ENCODE measurements around the gene ITGB1BP1. TPM values are rescaled to one million over a fixed set of nuclear protein-coding genes. Genes with fewer than 3 reads are reported as not detected.

The ITGB1BP1 gene
- polyA plus RNA-seq, 1 donor: 49.6 TPM

DNA sequence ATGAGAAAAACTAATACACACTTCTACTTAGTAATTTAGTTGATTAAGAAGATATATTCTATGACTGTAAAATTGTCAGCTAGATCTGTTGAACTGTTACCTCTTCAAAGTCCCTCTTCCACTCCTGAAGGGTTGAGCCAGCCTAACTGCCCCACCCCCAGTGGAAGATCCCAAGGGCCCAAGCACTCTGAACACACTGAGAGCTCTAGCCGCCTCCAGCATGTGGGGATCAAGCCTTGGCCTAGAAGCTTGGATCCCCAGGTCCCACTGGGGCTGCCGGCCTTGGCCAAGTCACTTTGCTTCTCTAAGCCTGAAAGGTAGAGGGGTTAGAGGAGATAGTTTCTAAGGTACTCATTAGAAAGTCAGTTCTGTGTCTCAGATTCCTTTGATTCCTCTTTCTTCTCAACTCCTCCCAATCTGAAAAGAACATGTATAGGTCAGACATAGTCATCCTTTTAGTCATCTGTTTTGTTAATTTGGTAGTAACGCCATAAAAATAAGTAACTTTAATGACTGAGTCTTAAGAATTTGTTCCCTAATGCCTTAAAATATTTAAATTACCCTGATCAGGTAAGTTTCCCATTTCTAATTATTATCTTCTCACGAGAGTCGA, 5.7 kb upstream of the ITGB1BP1 start:
- WGBS (ENCODE audit: insufficient coverage, low lambda C conversion rate): 95% methylated on average over 2 of the region's 5 CpGs
- no peak for DNase-seq
- H3K27me3 ChIP-seq (ENCODE audit: control insufficient read depth, insufficient read depth, low read length): no peaks in the 10 kb centered on the region
- no peak overlapping the region for H3K4me3 ChIP-seq (ENCODE audit: low read length)
- no peak overlapping the region for H3K27ac ChIP-seq (ENCODE audit: low read length)
- peaks cover 6% of the 10 kb centered on the region for H3K4me1 ChIP-seq (ENCODE audit: control insufficient read depth, insufficient read depth, low read length)
- peaks cover 47% of the 10 kb centered on the region for H3K36me3 ChIP-seq (ENCODE audit: control insufficient read depth, insufficient read depth, low read length)
- no peaks in the 10 kb centered on the region for H3K9me3 ChIP-seq (ENCODE audit: control insufficient read depth, low read depth, low read length)

DNA sequence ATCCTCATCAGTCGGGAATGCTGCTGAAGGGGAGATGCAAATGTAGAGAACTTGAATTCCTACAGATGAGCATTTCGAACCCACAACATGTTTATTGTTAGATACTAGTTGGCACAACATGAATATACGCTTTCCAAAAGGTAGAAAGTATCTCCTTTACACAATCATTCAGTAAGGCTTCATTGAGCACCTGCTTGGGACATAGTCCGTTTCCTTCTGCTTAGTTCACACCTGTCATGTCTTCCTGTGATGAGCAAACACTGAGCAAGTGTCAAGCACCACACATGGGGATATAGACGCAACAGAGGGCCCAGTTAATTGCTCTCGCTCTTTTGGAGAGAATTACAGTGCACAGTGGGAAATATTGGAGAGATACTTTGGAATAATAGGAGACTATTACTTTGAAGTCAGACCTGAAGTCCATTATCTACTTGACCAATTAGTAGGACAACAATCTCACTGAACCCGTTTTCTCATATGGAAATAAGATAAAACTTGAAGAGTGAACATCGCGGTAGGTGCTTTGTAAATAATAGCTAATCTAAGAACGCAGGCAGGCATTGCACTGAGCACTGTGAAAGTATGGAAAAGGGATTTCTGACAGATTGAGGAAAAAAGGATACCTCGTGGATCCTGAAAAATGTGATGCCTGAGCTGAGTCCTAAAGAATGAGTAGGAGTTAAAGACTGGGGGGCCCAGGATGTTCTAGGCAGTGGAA, 1.3 kb upstream of the ITGB1BP1 start:
- no peaks in the 10 kb centered on the region for H3K27me3 ChIP-seq (ENCODE audit: control insufficient read depth, insufficient read depth, low read length)
- H3K36me3 ChIP-seq (ENCODE audit: control insufficient read depth, insufficient read depth, low read length): peaks cover 11% of the 10 kb centered on the region
- no peaks in the 10 kb centered on the region for H3K9me3 ChIP-seq (ENCODE audit: control insufficient read depth, low read depth, low read length)
- H3K27ac ChIP-seq (ENCODE audit: low read length): peak overlapping the region; percentile 69
- 16% methylated on average over 5 of the region's 11 CpGs for WGBS (ENCODE audit: insufficient coverage, low lambda C conversion rate)
- DNase-seq: peak; percentile 13 to 53
- peak overlapping the region; percentile 78 for H3K4me3 ChIP-seq (ENCODE audit: low read length)
- peaks cover 10% of the 10 kb centered on the region for H3K4me1 ChIP-seq (ENCODE audit: control insufficient read depth, insufficient read depth, low read length)

DNA sequence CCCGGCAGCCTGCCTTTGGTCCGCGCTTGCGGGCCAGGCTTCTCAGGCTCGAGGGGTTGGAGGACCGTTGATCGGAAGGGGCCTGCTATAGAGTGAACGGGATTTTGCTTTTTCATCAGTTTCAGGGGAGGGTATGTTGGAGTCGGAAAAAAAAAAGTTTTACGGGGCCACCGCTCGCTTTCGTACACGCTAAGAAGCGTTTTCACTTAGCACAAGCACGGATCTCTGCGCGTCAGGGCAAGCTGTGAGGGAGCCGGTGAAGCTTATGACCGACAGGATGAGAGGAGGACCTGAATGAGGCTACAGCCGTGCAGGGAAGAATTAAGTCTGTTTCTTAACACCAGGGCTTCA, 569 bp upstream of the ITGB1BP1 start:
- peak overlapping the region; percentile 78 for H3K4me3 ChIP-seq (ENCODE audit: low read length)
- peaks cover 10% of the 10 kb centered on the region for H3K4me1 ChIP-seq (ENCODE audit: control insufficient read depth, insufficient read depth, low read length)
- no CpG with 5 or more reads among the region's 21 CpGs for WGBS (ENCODE audit: insufficient coverage, low lambda C conversion rate)
- H3K27ac ChIP-seq (ENCODE audit: low read length): peak overlapping the region; percentile 69
- no peaks in the 10 kb centered on the region for H3K9me3 ChIP-seq (ENCODE audit: control insufficient read depth, low read depth, low read length)
- peak in 1 of 2 donors; percentile 13 for DNase-seq
- H3K36me3 ChIP-seq (ENCODE audit: control insufficient read depth, insufficient read depth, low read length): peaks cover 4% of the 10 kb centered on the region
- no peaks in the 10 kb centered on the region for H3K27me3 ChIP-seq (ENCODE audit: control insufficient read depth, insufficient read depth, low read length)

DNA sequence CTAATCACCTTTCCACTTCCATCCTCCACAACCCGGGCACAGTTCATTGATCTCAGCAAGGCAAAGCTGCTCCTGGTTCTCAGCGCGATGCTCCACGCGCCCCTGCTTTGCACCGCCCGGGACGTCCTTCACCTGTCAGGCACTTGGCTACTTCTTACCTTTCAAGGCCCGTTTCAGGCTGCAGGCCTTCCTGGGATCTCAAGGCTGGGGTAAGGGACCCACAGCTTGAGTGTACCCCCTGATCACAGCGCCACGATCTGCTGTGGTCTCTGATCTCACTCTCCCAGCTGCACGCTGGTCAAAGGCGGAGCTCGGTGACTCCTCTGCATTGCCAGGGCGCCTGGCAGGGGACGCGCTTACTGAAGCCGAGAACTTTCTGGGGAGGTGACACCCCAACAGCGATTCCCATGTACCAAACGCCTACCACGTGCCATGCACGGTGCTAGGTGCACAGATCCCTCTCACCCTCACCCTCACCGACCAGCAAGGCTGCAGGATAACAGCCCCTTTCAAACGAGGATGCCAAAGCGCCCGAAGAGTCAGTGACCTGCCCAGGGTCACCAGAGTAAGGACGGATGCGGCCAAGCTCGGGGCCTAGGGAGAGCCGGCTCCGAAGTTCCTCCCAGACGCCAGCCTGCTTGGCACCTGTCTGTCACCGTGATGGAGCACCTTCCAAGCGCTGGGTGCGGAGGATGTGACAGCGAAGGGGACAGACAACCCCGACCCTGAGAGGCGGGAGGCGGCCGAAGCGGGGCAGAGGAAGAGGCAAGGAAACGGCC, 818 bp downstream of the ITGB1BP1 start:
- DNase-seq: peak; percentile 13 to 62
- no CpG with 5 or more reads among the region's 42 CpGs for WGBS (ENCODE audit: insufficient coverage, low lambda C conversion rate)

DNA sequence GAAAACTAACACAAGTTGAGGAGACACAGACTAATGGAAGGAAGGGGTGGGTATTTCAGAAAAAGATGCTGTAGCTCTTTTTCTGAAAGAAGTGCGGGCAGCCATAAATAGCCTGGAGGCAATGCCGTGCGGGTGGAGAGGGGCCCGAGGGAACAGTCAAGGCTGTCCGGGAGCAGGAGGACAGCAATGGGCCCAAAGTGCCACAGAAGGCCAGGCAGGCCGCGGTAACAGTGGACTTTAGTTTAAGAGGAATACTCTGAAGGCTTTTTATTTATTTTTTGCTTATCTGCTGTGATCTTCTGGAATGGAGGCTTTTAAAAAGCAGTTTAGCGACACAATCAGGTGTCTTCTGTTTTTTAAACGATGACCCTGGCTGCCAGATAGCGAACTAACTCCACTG, 2.8 kb downstream of the ITGB1BP1 start:
- Histone ChIP-seq H3K27me3 (ENCODE audit: control insufficient read depth, insufficient read depth, low read length) (no peaks in the 10 kb centered on the region), H3K9me3 (ENCODE audit: control insufficient read depth, low read depth, low read length) (no peaks in the 10 kb centered on the region), H3K4me1 (ENCODE audit: control insufficient read depth, insufficient read depth, low read length) (peaks cover 10% of the 10 kb centered on the region), H3K27ac (ENCODE audit: low read length) (no peak overlapping the region), H3K36me3 (ENCODE audit: control insufficient read depth, insufficient read depth, low read length) (peaks cover 12% of the 10 kb centered on the region), H3K4me3 (ENCODE audit: low read length) (no peak overlapping the region)
- no peak for DNase-seq
- no CpG with 5 or more reads among the region's 10 CpGs for WGBS (ENCODE audit: insufficient coverage, low lambda C conversion rate)

More for the DNA sequence above, 818 bp downstream of the ITGB1BP1 start:
- peak overlapping the region; percentile 78 for H3K4me3 ChIP-seq (ENCODE audit: low read length)
- H3K9me3 ChIP-seq (ENCODE audit: control insufficient read depth, low read depth, low read length): no peaks in the 10 kb centered on the region
- H3K27me3 ChIP-seq (ENCODE audit: control insufficient read depth, insufficient read depth, low read length): no peaks in the 10 kb centered on the region
- H3K4me1 ChIP-seq (ENCODE audit: control insufficient read depth, insufficient read depth, low read length): peaks cover 10% of the 10 kb centered on the region
- peak overlapping the region; percentile 59 for H3K27ac ChIP-seq (ENCODE audit: low read length)
- peaks cover 5% of the 10 kb centered on the region for H3K36me3 ChIP-seq (ENCODE audit: control insufficient read depth, insufficient read depth, low read length)

DNA sequence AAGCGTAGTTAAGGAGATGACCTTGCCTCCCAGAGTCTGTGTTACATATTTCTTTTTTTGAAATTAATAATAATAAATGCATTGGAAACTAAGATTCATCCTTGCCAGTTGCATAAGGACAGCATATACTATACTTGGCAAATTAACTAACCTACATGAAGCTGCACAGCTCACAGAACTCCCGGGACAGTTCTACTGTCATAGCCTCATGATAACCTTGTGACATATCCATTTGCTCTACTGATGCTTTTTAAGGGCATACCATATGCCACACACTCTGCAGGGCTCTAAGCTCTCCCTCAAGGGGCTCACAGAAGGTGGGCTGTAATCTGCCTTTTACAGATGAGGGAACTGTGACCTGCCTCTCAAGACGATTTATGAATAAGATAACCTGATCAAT, 3.8 kb downstream of the ITGB1BP1 start:
- H3K4me1 ChIP-seq (ENCODE audit: control insufficient read depth, insufficient read depth, low read length): peaks cover 7% of the 10 kb centered on the region
- DNase-seq: no peak
- peaks cover 12% of the 10 kb centered on the region for H3K36me3 ChIP-seq (ENCODE audit: control insufficient read depth, insufficient read depth, low read length)
- no peak overlapping the region for H3K27ac ChIP-seq (ENCODE audit: low read length)
- 83% methylated on average over 1 of the region's 3 CpGs for WGBS (ENCODE audit: insufficient coverage, low lambda C conversion rate)
- no peaks in the 10 kb centered on the region for H3K27me3 ChIP-seq (ENCODE audit: control insufficient read depth, insufficient read depth, low read length)
- H3K4me3 ChIP-seq (ENCODE audit: low read length): no peak overlapping the region
- no peaks in the 10 kb centered on the region for H3K9me3 ChIP-seq (ENCODE audit: control insufficient read depth, low read depth, low read length)

DNA sequence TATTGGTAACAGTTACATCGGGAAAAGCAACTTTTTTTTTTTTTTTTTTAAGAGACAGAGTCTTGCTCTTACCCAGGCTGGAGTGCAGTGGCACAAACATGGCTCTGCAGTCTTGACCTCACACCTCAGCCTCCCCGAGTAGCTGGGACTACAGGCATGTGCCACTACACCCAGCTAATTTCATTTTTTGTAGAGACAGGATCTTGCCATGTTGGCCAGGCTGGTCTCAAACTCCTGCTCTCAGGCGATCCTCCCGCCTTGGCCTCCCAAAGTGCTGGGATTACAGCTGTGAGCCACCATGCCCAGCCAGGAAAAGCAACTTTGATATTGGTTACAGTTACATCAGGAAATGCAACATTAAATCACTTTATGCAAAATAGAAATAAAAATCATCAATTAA, 4.6 kb downstream of the ITGB1BP1 start:
- H3K27ac ChIP-seq (ENCODE audit: low read length): no peak overlapping the region
- peaks cover 3% of the 10 kb centered on the region for H3K4me1 ChIP-seq (ENCODE audit: control insufficient read depth, insufficient read depth, low read length)
- H3K27me3 ChIP-seq (ENCODE audit: control insufficient read depth, insufficient read depth, low read length): no peaks in the 10 kb centered on the region
- H3K36me3 ChIP-seq (ENCODE audit: control insufficient read depth, insufficient read depth, low read length): peaks cover 17% of the 10 kb centered on the region
- H3K4me3 ChIP-seq (ENCODE audit: low read length): no peak overlapping the region
- no peaks in the 10 kb centered on the region for H3K9me3 ChIP-seq (ENCODE audit: control insufficient read depth, low read depth, low read length)
- no peak for DNase-seq
- WGBS (ENCODE audit: insufficient coverage, low lambda C conversion rate): no CpG with 5 or more reads among the region's 4 CpGs

DNA sequence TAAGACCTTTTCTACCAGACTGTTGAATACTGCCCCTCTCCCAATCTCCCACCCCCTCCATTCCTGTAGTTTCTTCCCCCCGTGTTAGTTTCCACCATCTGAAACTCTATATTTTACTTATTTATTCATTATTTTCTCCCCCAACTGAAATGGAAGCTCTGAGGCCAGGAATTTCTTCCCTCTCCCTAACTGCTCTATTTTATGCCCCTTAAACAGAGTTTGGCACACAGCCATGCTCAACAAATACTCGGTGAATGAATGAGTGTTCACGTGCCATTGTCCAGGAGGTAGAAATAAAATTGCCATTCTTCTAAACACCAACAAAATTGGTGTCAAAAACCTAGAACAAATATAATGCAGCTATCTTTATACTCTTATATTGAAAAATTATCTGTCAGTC, 5.6 kb downstream of the ITGB1BP1 start:
- Histone ChIP-seq H3K9me3 (ENCODE audit: control insufficient read depth, low read depth, low read length) (no peaks in the 10 kb centered on the region), H3K27ac (ENCODE audit: low read length) (no peak overlapping the region), H3K27me3 (ENCODE audit: control insufficient read depth, insufficient read depth, low read length) (no peaks in the 10 kb centered on the region), H3K4me3 (ENCODE audit: low read length) (no peak overlapping the region), H3K36me3 (ENCODE audit: control insufficient read depth, insufficient read depth, low read length) (peaks cover 23% of the 10 kb centered on the region), H3K4me1 (ENCODE audit: control insufficient read depth, insufficient read depth, low read length) (peaks cover 3% of the 10 kb centered on the region)
- no peak for DNase-seq
- WGBS (ENCODE audit: insufficient coverage, low lambda C conversion rate): 86% methylated on average over 1 of the region's 3 CpGs

DNA sequence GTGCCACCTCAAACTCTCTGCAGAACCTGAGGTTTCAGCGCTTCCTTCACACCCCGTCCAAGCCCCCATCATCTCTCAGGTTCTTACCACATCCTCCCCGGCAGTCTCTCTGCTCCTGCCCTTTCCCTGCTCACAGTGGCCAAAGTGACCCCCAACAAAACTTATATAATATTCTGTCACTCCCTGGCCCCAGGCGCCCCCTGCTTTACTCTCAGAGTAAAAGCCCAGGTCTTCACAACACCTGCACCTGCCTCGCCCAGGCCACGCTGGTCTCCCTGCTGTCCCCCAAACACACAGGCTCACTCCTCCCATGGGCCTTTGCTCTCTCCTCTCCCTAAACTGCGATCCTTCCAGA, 6.4 kb downstream of the ITGB1BP1 start:
- WGBS (ENCODE audit: insufficient coverage, low lambda C conversion rate): no CpG with 5 or more reads among the region's 7 CpGs
- DNase-seq: no peak
- Histone ChIP-seq H3K4me3 (ENCODE audit: low read length) (no peak overlapping the region), H3K27me3 (ENCODE audit: control insufficient read depth, insufficient read depth, low read length) (no peaks in the 10 kb centered on the region), H3K9me3 (ENCODE audit: control insufficient read depth, low read depth, low read length) (no peaks in the 10 kb centered on the region), H3K4me1 (ENCODE audit: control insufficient read depth, insufficient read depth, low read length) (no peaks in the 10 kb centered on the region), H3K36me3 (ENCODE audit: control insufficient read depth, insufficient read depth, low read length) (peaks cover 28% of the 10 kb centered on the region), H3K27ac (ENCODE audit: low read length) (no peak overlapping the region)

DNA sequence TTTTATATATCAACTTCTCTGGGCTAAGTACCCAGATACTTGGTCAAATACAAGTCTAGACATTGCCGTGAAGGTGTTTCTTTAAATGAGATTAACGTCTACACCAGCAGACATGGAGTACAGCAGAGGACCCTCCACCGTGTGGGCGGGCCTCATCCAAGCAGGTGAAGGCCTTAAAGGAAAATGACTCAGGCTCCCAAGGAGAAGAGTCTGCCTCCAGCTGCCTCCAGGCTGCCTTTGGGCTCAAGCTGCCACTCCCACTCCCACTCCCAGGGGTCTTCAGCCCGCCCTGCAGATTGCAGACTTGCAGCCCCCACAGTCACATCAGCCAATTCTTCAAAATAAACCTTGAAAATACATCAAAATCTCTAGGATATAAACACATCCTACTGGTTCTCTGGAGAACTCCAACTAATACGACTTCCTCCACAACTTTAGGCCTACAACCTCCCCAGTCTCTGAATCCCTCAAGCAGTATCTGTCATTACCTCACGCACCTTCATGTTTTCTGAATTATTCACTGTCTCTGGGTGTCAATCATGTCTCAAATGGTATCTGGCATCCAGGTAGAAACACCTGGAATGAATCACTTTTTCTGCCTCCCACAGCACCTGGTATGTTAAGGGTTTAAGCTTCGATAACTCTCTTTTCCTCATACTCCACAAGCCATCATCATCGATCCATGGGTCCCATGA, 6.9 kb downstream of the ITGB1BP1 start:
- Histone ChIP-seq H3K27ac (ENCODE audit: low read length) (no peak overlapping the region), H3K36me3 (ENCODE audit: control insufficient read depth, insufficient read depth, low read length) (peaks cover 29% of the 10 kb centered on the region)
- WGBS (ENCODE audit: insufficient coverage, low lambda C conversion rate): 100% methylated on average over 2 of the region's 9 CpGs

More for the DNA sequence above, 6.9 kb downstream of the ITGB1BP1 start:
- Histone ChIP-seq H3K4me3 (ENCODE audit: low read length) (no peak overlapping the region), H3K27me3 (ENCODE audit: control insufficient read depth, insufficient read depth, low read length) (no peaks in the 10 kb centered on the region), H3K4me1 (ENCODE audit: control insufficient read depth, insufficient read depth, low read length) (no peaks in the 10 kb centered on the region), H3K9me3 (ENCODE audit: control insufficient read depth, low read depth, low read length) (no peaks in the 10 kb centered on the region)
- no peak for DNase-seq
